A549 (cell line): ENCODE data around the gene EPS8L1.

ENCODE experiments used
- CTCF ChIP-seq: fragments of >200 bp; sonication (Bioruptor Twin); formaldehyde crosslinking; IDR thresholded peaks from 3 replicates; pipeline ENCODE4 v1.5.1; 2016
- HMGXB4 ChIP-seq: fragments of 250-450 bp; sonication (Bioruptor Pico); IDR thresholded peaks from 2 replicates; pipeline ENCODE4 v1.5.0; 2021; ENCODE audit warnings: mild to moderate bottlenecking, moderate library complexity, borderline replicate concordance
- POLR2A ChIP-seq: IDR thresholded peaks from 2 replicates; pipeline ENCODE4 v1.6.1; 2012; ENCODE audit warnings: mild to moderate bottlenecking, low read length
- POLR2AphosphoS2 ChIP-seq: conservative IDR thresholded peaks from 2 replicates; pipeline ENCODE4 v1.6.1; 2012; ENCODE audit warnings: low read length, improper control_type of control experiment, inconsistent platforms
- REST ChIP-seq: fragments of 200-600 bp; sonication (generic); IDR thresholded peaks from 2 replicates; pipeline ENCODE4 v1.6.1; 2016; ENCODE audit warnings: antibody characterized with exemption, mild to moderate bottlenecking, moderate library complexity
- RFX5 ChIP-seq: fragments of 450-650 bp; IDR thresholded peaks from 2 replicates; pipeline ENCODE4 v1.7.1; 2014; ENCODE audit warnings: antibody characterized with exemption, mild to moderate bottlenecking, moderate library complexity
- SMC3 ChIP-seq: fragments of >200 bp; sonication (Bioruptor Twin); formaldehyde crosslinking; IDR thresholded peaks from 3 replicates; pipeline ENCODE4 v1.6.1; 2018; ENCODE audit warnings: inconsistent platforms

- TF ChIP-seq REST (no peak), POLR2A (no peak), CTCF (no peak), SMC3 (no peak), POLR2AphosphoS2 (no peak), HMGXB4 (CRISPR knock-in tag) (no peak), RFX5 (no peak)
Measured at GRCh38 chr19:55028757-55029156, 46.9 kb upstream of the EPS8L1 start.
